DMS79 (cell line): ENCODE data around the gene GRPEL2.
"Not testable (repeated sequence)": the region's sequence is repeated elsewhere in the genome, so short reads cannot be mapped to it uniquely, and the experiment has no call there.

ENCODE experiments used
- DNase-seq: peaks from one replicate; lab custom pipeline; 2025; lab: John Stamatoyannopoulos, UW

Gene GRPEL2

GRCh38 chr5:149376711-149377447 is 31.6 kb downstream of the GRPEL2 start:
- DNase-seq, result no peak

DNA sequence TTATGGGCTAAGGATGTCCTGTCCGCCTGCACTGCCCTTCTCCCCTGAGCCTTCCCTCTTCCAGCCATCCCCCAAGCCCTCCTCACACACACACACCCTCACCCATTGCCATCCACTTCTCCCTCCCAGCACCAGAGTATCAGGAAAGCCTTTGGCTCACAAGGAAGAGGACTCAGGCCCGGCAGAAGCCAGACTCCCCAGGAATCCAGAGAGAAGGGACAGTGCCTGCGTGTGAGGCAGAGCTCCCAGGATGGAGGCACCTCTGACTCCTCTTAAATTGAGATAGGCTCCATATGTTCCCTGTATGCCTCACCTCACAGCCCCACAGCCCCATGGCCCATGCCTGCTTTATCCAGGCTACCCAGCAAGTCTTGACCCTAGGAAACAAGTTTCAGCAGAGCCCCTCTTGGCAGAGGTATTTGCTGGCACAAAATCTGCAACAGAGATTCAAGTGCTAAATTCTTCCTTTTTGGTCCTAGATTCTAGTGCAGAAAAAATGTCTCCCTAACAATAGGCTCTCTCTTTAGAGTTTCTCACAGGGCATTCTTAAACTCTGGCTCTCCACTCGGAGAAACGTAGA is 33.0 kb downstream of the GRPEL2 start:
- no peak for DNase-seq

GRCh38 chr5:149379177-149379761 is 34.0 kb downstream of the GRPEL2 start, which contains the start of gene IL17B:
TSS of gene IL17B (minus strand) at chr5:149379292. CDS start at chr5:149379225, 67 bp downstream.
- no peak for DNase-seq

GRCh38 chr5:149379818-149380374 is 34.6 kb downstream of the GRPEL2 start:
- DNase-seq, result no peak

DNA sequence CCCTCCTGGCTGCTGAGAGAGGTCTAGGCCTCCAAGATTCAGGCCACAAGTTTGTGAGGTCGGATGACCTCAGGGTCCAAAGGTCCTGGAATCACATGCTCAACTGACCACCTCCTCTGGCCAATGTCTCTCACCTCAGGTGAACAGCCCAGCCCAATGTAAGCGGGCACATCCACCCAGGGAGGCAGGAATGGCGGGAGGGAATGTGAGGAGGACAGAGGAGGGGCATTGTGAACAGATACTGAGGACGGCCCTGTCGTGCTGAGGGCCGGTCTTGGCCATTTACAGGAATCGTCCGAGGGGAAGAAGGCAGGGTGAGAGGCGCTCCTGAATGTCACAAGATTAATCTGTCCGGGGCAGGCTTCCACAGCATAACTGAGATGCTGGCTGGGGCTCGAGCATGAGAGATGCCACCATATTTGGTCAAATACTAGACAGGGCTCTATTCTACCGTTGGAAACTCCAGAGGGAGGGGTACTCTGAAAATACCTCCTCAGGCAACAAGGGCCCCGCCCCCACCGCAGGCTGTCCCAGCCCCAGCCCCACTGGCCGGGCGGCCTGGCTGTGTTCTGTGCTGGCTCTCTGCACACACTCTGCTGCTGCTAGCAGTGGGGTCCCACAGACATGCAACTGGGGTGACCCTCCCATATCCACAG is 35.3 kb downstream of the GRPEL2 start:
- no peak for DNase-seq

- DNase-seq, result no peak
These were observed 36.1 kb downstream of the GRPEL2 start for GRCh38 chr5:149381261-149381985.

- no peak for DNase-seq
These were observed 36.7 kb downstream of the GRPEL2 start for GRCh38 chr5:149381986-149382338.

DNA sequence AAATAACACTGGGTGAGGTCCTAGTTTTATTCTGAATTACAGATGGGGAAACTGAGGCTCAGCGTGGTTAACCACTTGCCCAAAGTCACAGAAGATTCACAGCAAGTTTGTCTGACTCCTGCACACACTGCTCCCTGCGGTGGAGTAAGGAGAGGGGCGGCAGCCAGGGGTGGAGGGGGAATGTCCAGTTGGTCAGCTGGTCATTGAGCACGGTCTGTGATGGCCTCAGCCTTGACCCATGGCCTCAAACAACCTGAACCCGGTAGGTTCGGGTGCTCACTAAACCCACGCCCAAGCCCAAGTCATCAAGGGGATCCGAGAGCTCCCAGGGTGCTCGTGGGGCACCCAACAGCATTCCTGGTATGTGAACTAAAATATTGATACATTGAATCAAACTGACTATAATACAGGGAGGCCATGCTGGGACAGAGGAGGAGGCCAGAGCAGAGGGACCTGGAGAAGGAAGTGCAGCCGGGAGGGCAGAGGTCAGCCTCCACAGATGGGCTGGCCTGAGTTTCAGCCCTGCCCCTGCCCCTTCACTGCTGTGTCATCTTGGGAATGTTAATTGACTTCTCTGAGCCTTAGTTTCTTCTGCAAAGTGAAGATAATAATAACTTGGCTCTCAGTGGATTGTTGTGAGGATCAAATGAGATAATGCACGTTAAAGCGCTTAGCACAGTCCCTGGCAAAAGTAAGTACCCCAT is 37.4 kb downstream of the GRPEL2 start:
- DNase-seq, result no peak

- no peak for DNase-seq
These were observed 38.1 kb downstream of the GRPEL2 start for GRCh38 chr5:149383399-149383798.

GRCh38 chr5:149386166-149386565 is 40.9 kb downstream of the GRPEL2 start:
- DNase-seq, result no peak

DNA sequence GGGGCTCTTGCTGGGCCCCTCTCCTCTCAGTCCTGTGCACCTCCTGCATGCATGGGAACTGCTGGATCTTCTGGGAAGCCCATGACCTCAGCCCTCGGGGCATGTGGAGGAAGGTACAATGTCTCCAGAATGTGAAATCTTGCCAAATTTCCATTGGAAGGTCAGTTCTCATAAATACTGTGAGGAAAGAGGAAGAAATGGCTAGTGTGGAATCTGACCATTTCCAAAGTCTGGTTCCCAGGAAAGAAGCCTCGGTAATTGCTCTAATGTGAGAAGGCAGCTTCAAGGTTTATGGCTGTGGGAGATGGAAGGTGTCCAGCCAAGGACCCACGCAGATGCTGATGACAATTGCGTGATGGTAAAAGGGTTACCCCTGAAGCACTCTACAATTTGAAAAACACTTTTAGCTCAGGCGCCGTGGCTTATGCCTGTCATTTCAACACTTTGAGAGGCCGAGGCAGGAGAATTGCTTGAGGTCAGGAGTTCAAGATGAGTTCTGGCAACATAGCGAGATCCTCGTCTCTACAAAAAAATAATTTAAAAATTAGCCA is 41.9 kb downstream of the GRPEL2 start:
- no peak for DNase-seq

DNA sequence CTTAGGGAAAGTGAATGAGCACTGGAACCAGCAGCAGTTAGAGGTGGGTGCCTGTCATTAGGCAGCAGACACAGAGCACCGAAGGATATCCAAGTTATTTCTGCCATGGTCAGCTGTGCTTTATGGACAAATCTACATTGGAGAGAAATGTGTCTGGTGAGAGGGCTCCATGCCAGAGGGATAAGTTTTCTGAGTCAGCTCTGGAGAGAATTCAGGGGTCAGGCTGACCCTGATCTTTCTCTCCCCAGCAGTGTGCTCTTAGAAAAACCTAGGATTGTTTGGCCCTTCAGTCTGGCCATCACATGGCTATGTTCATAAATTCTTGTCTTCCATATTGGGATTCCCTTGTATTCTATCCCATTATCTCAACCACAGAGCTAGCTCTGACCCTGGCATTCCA is 42.7 kb downstream of the GRPEL2 start:
- DNase-seq, result no peak

DNA sequence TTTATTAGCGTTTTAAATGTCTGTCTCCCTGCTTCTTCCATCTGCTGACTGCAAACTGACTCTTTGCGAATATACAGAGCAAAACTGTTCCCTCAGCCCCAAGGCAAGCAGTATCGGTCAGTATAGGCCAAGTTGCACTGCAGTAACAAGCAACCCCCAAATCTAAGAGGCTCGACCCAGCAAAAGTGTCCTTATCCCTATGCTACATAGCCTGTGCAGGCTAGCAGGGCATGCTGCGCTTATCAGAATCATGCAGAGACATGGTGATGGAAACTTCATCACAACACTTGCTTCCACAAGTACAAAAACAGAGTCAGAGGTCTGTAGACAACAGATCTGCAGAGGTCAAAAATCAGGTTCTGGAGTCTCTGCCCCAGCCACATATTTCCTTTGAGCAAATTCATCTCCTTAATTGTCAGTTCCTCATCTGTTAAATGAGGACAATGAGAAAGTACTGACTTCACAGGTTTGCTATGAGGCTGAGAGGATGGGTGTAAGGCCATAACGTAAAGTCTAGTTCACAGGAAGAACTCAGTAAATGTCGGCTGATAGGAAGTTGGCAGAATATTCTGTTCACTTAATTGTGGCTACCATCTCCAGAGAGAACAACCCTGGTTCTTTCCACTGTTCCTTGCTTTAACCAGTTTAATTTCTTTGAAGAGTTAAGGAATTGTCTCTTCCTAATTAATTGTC is 43.3 kb downstream of the GRPEL2 start:
- no peak for DNase-seq

DNA sequence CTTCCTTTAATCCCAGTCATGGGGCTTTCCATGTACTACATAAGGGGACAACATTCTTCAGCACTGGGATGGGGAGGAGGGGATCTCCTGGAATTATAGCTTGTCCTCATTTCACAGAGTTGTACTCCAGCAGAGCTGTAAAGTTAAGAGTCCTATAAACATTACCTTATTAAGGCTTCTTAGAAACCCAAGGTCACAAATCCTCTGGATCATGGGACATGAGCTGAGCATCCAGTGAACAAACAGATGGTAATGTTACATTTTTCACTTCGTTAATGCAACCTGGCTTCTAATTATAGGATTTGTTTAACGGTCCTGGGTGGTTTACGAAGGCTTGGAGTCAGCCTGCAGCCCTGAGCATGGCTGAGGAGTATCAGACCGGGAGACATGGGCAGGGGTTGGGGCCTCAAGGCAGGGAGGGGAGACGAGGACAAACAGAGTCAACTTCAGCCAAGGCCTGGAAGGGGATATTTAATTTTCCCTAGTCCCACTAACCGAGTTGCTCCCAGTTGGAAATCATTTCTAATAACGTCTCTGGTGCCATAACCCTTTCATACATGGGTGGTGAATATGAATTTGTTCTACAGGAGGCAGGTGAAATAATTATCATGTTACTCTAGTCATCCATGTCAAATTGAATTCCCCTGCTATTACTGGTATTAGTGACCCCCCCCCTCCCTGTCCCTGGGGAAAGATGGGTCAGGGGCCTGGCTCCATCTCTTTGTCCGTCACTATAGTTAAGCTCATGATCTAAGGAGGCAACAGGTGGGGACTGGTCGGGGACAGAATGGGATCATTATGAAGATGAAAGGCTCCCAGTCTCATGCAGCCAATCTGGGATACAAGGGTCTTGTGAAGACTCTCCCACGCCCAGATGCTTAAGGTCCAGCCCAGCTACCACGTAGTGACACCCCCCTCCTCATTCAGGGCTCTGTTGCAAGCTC is 44.5 kb downstream of the GRPEL2 start:
- no peak for DNase-seq

- DNase-seq, result not testable (repeated sequence)
These were observed 45.8 kb downstream of the GRPEL2 start for GRCh38 chr5:149391076-149391475.

DNA sequence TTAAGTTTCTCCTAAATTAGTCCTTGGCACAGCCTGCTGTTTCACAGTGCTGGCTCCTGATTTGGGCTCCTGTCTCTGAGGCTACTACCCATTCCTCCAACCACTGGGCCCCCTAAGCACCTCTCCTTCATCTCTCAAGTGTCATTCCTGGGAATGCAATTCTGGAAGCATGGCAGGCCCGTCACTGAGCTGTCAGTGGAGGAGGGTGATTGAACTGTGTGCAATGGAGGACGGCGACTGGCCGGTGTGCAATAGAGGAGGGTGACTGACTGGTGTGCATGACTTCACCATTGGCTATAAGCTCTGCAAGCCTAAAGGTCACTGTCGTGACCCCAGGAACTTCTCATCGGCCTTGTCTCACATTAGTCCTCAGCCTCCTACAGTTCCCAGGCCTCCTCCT is 46.2 kb downstream of the GRPEL2 start:
- DNase-seq, result no peak

- no peak for DNase-seq
These were observed 47.4 kb downstream of the GRPEL2 start for GRCh38 chr5:149392718-149393117.

DNA sequence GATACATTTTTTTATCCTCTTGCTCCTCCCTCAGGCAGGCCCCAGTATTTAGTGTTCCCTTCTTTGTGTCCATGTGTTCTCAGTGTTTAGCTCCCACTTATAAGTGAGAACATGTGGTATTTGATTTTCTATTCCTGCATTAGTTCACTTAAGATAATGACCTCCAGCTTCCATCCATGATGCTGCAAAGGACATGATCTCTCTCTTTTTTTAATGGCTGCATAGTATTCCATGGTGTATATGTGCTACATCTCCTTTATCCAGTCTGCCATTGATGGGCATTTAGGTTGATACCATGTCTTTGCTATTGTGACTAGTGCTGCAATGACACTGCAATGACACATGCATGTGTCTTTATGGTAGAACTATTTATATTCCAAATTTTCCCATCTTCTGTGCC is 49.7 kb downstream of the GRPEL2 start:
- DNase-seq, result not testable (repeated sequence)

DNA sequence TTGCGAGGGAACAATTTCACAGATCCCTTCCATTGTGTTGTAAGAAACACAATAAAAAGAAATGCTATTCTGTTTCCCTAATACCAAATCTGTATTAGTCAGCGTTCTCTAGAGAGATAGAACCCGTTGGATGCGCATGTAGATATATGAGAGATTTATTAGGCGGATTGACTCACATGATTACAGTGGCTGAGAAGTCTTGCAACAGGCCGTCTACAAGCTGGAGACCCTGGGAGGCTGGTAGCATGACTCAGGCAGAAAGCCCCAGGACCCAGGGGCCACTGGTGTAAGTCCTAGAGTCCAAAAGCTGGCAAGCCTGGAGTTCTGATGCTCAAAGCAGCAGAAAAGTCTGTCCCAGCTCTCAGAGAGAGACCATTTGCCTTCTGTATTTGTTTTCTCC is 52.2 kb downstream of the GRPEL2 start:
- no peak for DNase-seq
